HepG2 (cell line): ENCODE results near the gene GALNT18. TPM values are rescaled to one million over a fixed set of nuclear protein-coding genes. Genes with fewer than 3 reads are reported as not detected.

Experiments
- ATAC-seq: fragments of 200-7000 bp; cut with Tn5 transposase; 3 replicates; pipeline ENCODE4 v1.9.1; 2020; ENCODE audit warnings: mild to moderate bottlenecking, moderate library complexity
- BruUV-seq: library from RNA; stranded (reverse); fragments of 400-500 nt; replicated peaks from 2 replicates; lab custom pipeline; 2021; lab: Mats Ljungman, UMichigan
- CTCF ChIA-PET: fragments of 300-600 bp; formaldehyde crosslinking; extraction: SDS; loops from one replicate; lab custom pipeline; 2021; ENCODE audit warnings: low total read pairs, inconsistent platforms, low intra/inter-chr PET ratio; lab: Yijun Ruan, JAX
- POLR2A ChIA-PET: fragments of 350-600 bp; sonication (Branson Sonifier 250); formaldehyde crosslinking; loops from one replicate; lab custom pipeline; 2020; ENCODE audit warnings: antibody characterized with exemption, inconsistent platforms; lab: Yijun Ruan, JAX
- DNase-seq: peaks from one replicate; pipeline ENCODE4 v3.0.0-alpha.2; 2015; ENCODE audit warnings: low spot score
- FAIRE-seq: peaks from 3 replicates; lab custom pipeline; 2011; peaks lifted over from hg19 to GRCh38; lab: Jason Lieb, UNC
- H2AFZ ChIP-seq: one replicate; pipeline ENCODE4 v1.6.1; 2011; ENCODE audit warnings: low read length, inconsistent platforms
- H3K27ac ChIP-seq: fragments of 300-600 bp; 3 replicates; pipeline ENCODE4 v1.8.0; 2011; ENCODE audit warnings: mixed run types, mild to moderate bottlenecking, mixed read lengths, low read length, inconsistent platforms; ENCODE audit not compliant: insufficient read depth; ENCODE audit errors: extremely low read length
- H3K27me3 ChIP-seq, 2 experiments: fragments of 200-600 bp in 1 of 2; 2 replicates in 1 of 2; 3 replicates in 1 of 2; pipeline versions ENCODE4 v1.6.0 to v1.8.0; 2011; ENCODE audit warnings: low read length in 2 of 2, mild to moderate bottlenecking in 2 of 2, moderate library complexity in 2 of 2, inconsistent platforms in 1 of 2; ENCODE audit not compliant: insufficient read depth in 2 of 2, control insufficient read depth in 1 of 2
- H3K36me3 ChIP-seq, 2 experiments: fragments of 200-600 bp in 1 of 2; replicated peaks in 1 of 2; 2 replicates in 1 of 2; 3 replicates in 1 of 2; pipeline versions ENCODE4 v1.5.1 to v1.8.0; 2011; ENCODE audit warnings: low read length in 2 of 2, inconsistent platforms in 1 of 2; ENCODE audit not compliant: insufficient read depth in 2 of 2, control insufficient read depth in 1 of 2
- H3K4me1 ChIP-seq: 2 replicates; pipeline ENCODE4 v1.5.1; 2012; ENCODE audit warnings: low read length, inconsistent platforms; ENCODE audit not compliant: insufficient read depth
- H3K4me2 ChIP-seq: 2 replicates; pipeline ENCODE4 v1.6.0; 2011; ENCODE audit warnings: low read depth, low read length, inconsistent platforms
- H3K4me3 ChIP-seq, 3 experiments: fragments of 200-600 bp in 1 of 3; sonication (generic), shearing (Covaris generic) in 1 of 3; replicated peaks in 1 of 3; 2 replicates each; pipeline ENCODE4 v1.5.1; 2011 to 2016; ENCODE audit warnings: low read length in 3 of 3, inconsistent platforms in 2 of 3, low read depth in 2 of 3, mild to moderate bottlenecking in 2 of 3, control low read depth in 1 of 3, mixed read lengths in 1 of 3; ENCODE audit not compliant: insufficient read depth in 1 of 3
- H3K79me2 ChIP-seq: one replicate; pipeline ENCODE4 v1.6.1; 2011; ENCODE audit warnings: low read length, inconsistent platforms; ENCODE audit not compliant: insufficient read depth
- H3K9ac ChIP-seq: 2 replicates; pipeline ENCODE4 v1.6.0; 2011; ENCODE audit warnings: mild to moderate bottlenecking, low read depth, low read length, inconsistent platforms; ENCODE audit not compliant: insufficient read depth
- H3K9me3 ChIP-seq: 2 replicates; pipeline ENCODE4 v1.5.1; 2012; ENCODE audit warnings: mild to moderate bottlenecking, low read length
- H4K20me1 ChIP-seq: 2 replicates; pipeline ENCODE4 v1.6.0; 2011; ENCODE audit warnings: inconsistent platforms, mild to moderate bottlenecking, low read length, moderate library complexity; ENCODE audit not compliant: insufficient read depth
- GPN1 ChIP-seq: sonication (generic); formaldehyde crosslinking; IDR thresholded peaks from 2 replicates; pipeline ENCODE4 v1.5.1; 2020; ENCODE audit warnings: missing genetic modification reagents, borderline replicate concordance
- NCOA2 ChIP-seq: sonication (generic); formaldehyde crosslinking; IDR thresholded peaks from 2 replicates; pipeline ENCODE4 v1.8.0; 2022; ENCODE audit warnings: inconsistent platforms
- NR2F2 ChIP-seq: IDR thresholded peaks from 2 replicates; pipeline ENCODE4 v1.6.1; 2012; ENCODE audit warnings: low read depth, inconsistent platforms, borderline replicate concordance
- ONECUT2 ChIP-seq: sonication (generic); formaldehyde crosslinking; IDR thresholded peaks from 2 replicates; pipeline ENCODE4 v1.4.0; 2020; ENCODE audit warnings: missing genetic modification reagents
- POLR2AphosphoS5 ChIP-seq: IDR thresholded peaks from 2 replicates; pipeline ENCODE4 v1.6.1; 2012; ENCODE audit warnings: low read depth, low read length
- PTBP1 ChIP-seq: fragments of 200-400 bp; formaldehyde crosslinking; IDR thresholded peaks from 2 replicates; pipeline ENCODE4 v1.6.1; 2018; ENCODE audit warnings: low read length, low read depth; ENCODE audit not compliant: poor library complexity, severe bottlenecking
- RCOR2 ChIP-seq: IDR thresholded peaks from 2 replicates; pipeline ENCODE4 v1.6.1; 2016; ENCODE audit warnings: missing biosample characterization, missing genetic modification reagents
- RFX3 ChIP-seq: IDR thresholded peaks from 2 replicates; pipeline ENCODE4 v1.6.1; 2016; ENCODE audit warnings: missing biosample characterization, missing genetic modification reagents
- SRSF4 ChIP-seq: fragments of 200-400 bp; formaldehyde crosslinking; IDR thresholded peaks from one replicate; pipeline ENCODE4 v1.6.1; 2018; ENCODE audit warnings: mild to moderate bottlenecking, low read depth, low read length, moderate library complexity; ENCODE audit not compliant: poor library complexity, severe bottlenecking
- TEAD2 ChIP-seq: sonication (generic); formaldehyde crosslinking; IDR thresholded peaks from 2 replicates; pipeline ENCODE4 v1.9.0; 2021; ENCODE audit warnings: missing genetic modification reagents
- ZNF30 ChIP-seq: sonication (generic); formaldehyde crosslinking; IDR thresholded peaks from 2 replicates; pipeline ENCODE4 v1.5.0; 2020; ENCODE audit warnings: mild to moderate bottlenecking, missing genetic modification reagents
- ZNF672 ChIP-seq: sonication (generic); formaldehyde crosslinking; IDR thresholded peaks from 2 replicates; pipeline ENCODE4 v1.8.1; 2022; ENCODE audit warnings: missing genetic modification reagents
- WGBS: methylation state at CpG from one replicate; pipeline ENCODE4 v1.1.6; 2017; ENCODE audit warnings: low lambda C conversion rate; 5-methylcytosine and 5-hydroxymethylcytosine counted together
- in situ Hi-C: cut with HindIII; loops from 2 replicates; pipeline ENCODE4 v1.10.0; 2017; ENCODE audit warnings: low pct_unique_long_range_greater_than_20kb; ENCODE audit not compliant: extremely low pct_ligation_motif_present
- intact Hi-C: fragments of 100-400 bp; cut with micrococcal nuclease; formaldehyde crosslinking; loops from one replicate; pipeline ENCODE4 v1.10.0; 2022; ENCODE audit not compliant: unreplicated experiment
- polyA plus RNA-seq, 8 experiments: library from polyadenylated mRNA; depleted of rRNA in 3 of 8; stranded (reverse) in 7 of 8; unstranded in 1 of 8; fragments of >200 nt; fragmentation: Illumina TruSeq in 4 of 8; extraction: Trizol in 4 of 8; gene quantifications; 2 replicates each; pipeline versions ENCODE4 v1.2.1 to v1.2.3, GENCODE V29; 2011 to 2016; ENCODE audit warnings: low read depth in 4 of 8, missing spikeins in 1 of 8, mixed read lengths in 1 of 8; ENCODE audit not compliant: insufficient read depth in 1 of 8
- total RNA-seq, 5 experiments: library from RNA; depleted of rRNA; stranded (reverse); fragments of >200 nt; fragmentation: Illumina TruSeq; extraction: Trizol; gene quantifications; 2 replicates each; pipeline ENCODE4 v1.2.3, GENCODE V29; 2016; ENCODE audit warnings: low read depth in 1 of 5
- TF ChIP-seq, protein P1 (sequence below): sonication (generic); formaldehyde crosslinking; conservative IDR thresholded peaks from 2 replicates; pipeline ENCODE4 v1.8.1; 2023; ENCODE audit warnings: missing genetic modification reagents

Gene GALNT18
- total and polyA plus RNA-seq, 2 of the 13 experiments (the other 11 are each of a cell fraction or from before 2014, with no cell fraction given), result 0.11 TPM; not detected in 1

GRCh38 chr11:11363674-11364073, 258.1 kb downstream of the GALNT18 start:
- H2AFZ ChIP-seq, result no peak overlapping the region
- no peaks in the 10 kb centered on the region for H3K79me2 ChIP-seq
- intact Hi-C loops (no loop called here), in situ Hi-C loops (no loop called here)
- H4K20me1 ChIP-seq, result no peaks in the 10 kb centered on the region
- no peak for DNase-seq
- BruUV-seq, result no TSS peak
- H3K27me3 ChIP-seq, result no peaks in the 10 kb centered on the region
- H3K9ac ChIP-seq, result no peak overlapping the region
- ATAC-seq, result no peak
- no peak for FAIRE-seq
- H3K4me2 ChIP-seq, result no peak overlapping the region
- ChIA-PET CTCF (no interaction called here), POLR2A (no interaction called here)
- TF ChIP-seq GPN1 (CRISPR knock-in tag) (no peak), ZNF672 (CRISPR knock-in tag) (no peak)
- H3K36me3 ChIP-seq, result no peaks in the 10 kb centered on the region
- H3K4me1 ChIP-seq, result no peaks in the 10 kb centered on the region
- no peak overlapping the region for H3K27ac ChIP-seq
- no peak overlapping the region for H3K4me3 ChIP-seq
- no peaks in the 10 kb centered on the region for H3K9me3 ChIP-seq

DNA sequence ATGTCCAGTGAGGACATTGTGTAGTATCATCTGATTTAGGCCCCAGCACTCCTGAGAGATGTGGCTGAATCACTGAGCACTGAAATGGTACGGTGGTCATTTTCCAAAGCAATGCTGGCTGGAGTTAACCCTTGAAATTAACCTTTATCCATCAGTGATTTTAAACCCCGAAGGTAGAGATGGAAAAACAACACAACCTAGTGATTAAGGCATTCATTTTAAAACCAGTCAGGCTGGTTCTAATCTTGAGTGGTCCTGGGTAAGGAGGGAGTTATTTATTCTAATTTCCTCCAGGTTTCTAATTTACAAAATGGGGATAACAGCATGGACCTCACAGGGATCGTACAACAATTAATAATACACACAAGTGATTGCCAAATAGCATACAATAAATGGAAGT, 262.2 kb downstream of the GALNT18 start:
- POLR2A ChIA-PET, result no interaction called here
- Histone ChIP-seq H3K27ac (no peak overlapping the region), H2AFZ (no peak overlapping the region)
- TF ChIP-seq NCOA2 (CRISPR knock-in tag), result no peak
- no peak for TF ChIP-seq TEAD2 (CRISPR knock-in tag)
- TF ChIP-seq PTBP1, result no peak
- no peak for TF ChIP-seq POLR2AphosphoS5
- no peak for TF ChIP-seq RCOR2 (CRISPR knock-in tag)
- no peak for TF ChIP-seq RFX3 (CRISPR knock-in tag)
- TF ChIP-seq ZNF30 (CRISPR knock-in tag), result no peak
- no peak for TF ChIP-seq NR2F2
- TF ChIP-seq ONECUT2 (CRISPR knock-in tag), result no peak
- no peak for TF ChIP-seq SRSF4
- TF ChIP-seq, protein P1, sequence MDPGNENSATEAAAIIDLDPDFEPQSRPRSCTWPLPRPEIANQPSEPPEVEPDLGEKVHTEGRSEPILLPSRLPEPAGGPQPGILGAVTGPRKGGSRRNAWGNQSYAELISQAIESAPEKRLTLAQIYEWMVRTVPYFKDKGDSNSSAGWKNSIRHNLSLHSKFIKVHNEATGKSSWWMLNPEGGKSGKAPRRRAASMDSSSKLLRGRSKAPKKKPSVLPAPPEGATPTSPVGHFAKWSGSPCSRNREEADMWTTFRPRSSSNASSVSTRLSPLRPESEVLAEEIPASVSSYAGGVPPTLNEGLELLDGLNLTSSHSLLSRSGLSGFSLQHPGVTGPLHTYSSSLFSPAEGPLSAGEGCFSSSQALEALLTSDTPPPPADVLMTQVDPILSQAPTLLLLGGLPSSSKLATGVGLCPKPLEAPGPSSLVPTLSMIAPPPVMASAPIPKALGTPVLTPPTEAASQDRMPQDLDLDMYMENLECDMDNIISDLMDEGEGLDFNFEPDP, result no peak
- TF ChIP-seq, all 625 proteins: peak for 0
- no peaks in the 10 kb centered on the region for H3K79me2 ChIP-seq
- in situ Hi-C loops, result no loop called here
- no peak for FAIRE-seq
- H3K4me2 ChIP-seq, result no peak overlapping the region
- no peaks in the 10 kb centered on the region for H3K4me1 ChIP-seq
- CTCF ChIA-PET, result no interaction called here
- H4K20me1 ChIP-seq, result no peaks in the 10 kb centered on the region
- H3K27me3 ChIP-seq, result no peaks in the 10 kb centered on the region; a peak in 1 of 5 replicates
- DNase-seq, result no peak
- no peaks in the 10 kb centered on the region for H3K36me3 ChIP-seq
- BruUV-seq, result no TSS peak
- 3% methylated on average over 3 of the region's 3 CpGs for WGBS
- no peaks in the 10 kb centered on the region for H3K9me3 ChIP-seq
- H3K4me3 ChIP-seq, result no peak overlapping the region
- ATAC-seq, result no peak
- H3K9ac ChIP-seq, result no peak overlapping the region
- intact Hi-C loops, result no loop called here
